HFFc6 (cell line): ENCODE measurements around the gene TRAPPC10. TPM values are rescaled to one million over a fixed set of nuclear protein-coding genes. Genes with fewer than 3 reads are reported as not detected.

ENCODE experiments used
- DNase-seq: peaks from one replicate; pipeline ENCODE4 v3.0.0-alpha.2; 2018
- H3K27ac Mint-ChIP-seq: 2 replicates; pipeline ENCODE4 v1.8.0; 2020; ENCODE audit warnings: mild to moderate bottlenecking, mixed read lengths
- H3K27me3 Mint-ChIP-seq: 2 replicates; pipeline ENCODE4 v1.8.0; 2021; ENCODE audit warnings: mild to moderate bottlenecking, moderate library complexity, mixed read lengths; ENCODE audit not compliant: insufficient read depth
- H3K36me3 Mint-ChIP-seq: 2 replicates; pipeline ENCODE4 v1.8.0; 2021; ENCODE audit warnings: low read depth, mixed read lengths
- H3K4me1 Mint-ChIP-seq: 2 replicates; pipeline ENCODE4 v1.8.0; 2020; ENCODE audit warnings: low read depth, mixed read lengths
- H3K4me3 Mint-ChIP-seq: 2 replicates; pipeline ENCODE4 v1.8.0; 2020; ENCODE audit warnings: mild to moderate bottlenecking, moderate library complexity, mixed read lengths
- H3K9me3 Mint-ChIP-seq: 2 replicates; pipeline ENCODE4 v1.8.0; 2020; ENCODE audit warnings: mild to moderate bottlenecking, mixed read lengths
- total RNA-seq, 6 experiments: library from RNA; stranded (reverse); fragmentation: NEBNext Ultra II Directional; extraction: Animal tissue kit (Norgen Biotek cat#: 25700); gene quantifications; 2 replicates in 1 of 6; 3 replicates in 5 of 6; pipeline ENCODE4 v1.2.3, GENCODE V29; 2021
- TF ChIP-seq, protein P1 (sequence below): fragments of 200-600 bp; sonication (generic); IDR thresholded peaks from 2 replicates; pipeline ENCODE4 v1.5.0; 2021; ENCODE audit warnings: antibody characterized with exemption, mild to moderate bottlenecking

The TRAPPC10 gene
- total RNA-seq, 6 experiments from 2014 or later = 24.1 to 29.4 (median 27.7) TPM

DNA sequence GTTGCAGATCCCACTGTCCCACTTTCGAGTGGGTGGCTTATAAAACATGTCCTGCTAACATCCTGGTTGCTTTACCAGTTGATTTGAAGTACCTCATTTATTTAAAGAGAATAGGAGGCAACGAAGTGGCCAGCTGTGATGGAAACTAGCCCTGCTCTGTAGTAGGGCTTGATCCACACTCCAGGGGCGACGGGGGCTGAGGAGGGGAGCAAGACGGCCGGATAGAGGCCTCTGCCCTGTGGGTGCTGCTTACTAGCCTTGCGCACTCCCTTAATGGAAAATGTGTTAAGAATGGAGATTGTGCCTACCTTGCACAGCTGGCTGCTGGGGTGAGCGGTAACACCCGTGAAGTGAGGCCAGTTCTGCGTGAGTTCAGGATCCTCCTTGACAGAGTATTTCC is 54.0 kb downstream of the TRAPPC10 start:
- no peak overlapping the region for H3K27ac Mint-ChIP-seq
- H3K4me3 Mint-ChIP-seq = no peak overlapping the region
- H3K36me3 Mint-ChIP-seq = peaks cover 6% of the 10 kb centered on the region; the same call in 1 of the 2 replicates
- no peak for DNase-seq
- TF ChIP-seq, protein P1, sequence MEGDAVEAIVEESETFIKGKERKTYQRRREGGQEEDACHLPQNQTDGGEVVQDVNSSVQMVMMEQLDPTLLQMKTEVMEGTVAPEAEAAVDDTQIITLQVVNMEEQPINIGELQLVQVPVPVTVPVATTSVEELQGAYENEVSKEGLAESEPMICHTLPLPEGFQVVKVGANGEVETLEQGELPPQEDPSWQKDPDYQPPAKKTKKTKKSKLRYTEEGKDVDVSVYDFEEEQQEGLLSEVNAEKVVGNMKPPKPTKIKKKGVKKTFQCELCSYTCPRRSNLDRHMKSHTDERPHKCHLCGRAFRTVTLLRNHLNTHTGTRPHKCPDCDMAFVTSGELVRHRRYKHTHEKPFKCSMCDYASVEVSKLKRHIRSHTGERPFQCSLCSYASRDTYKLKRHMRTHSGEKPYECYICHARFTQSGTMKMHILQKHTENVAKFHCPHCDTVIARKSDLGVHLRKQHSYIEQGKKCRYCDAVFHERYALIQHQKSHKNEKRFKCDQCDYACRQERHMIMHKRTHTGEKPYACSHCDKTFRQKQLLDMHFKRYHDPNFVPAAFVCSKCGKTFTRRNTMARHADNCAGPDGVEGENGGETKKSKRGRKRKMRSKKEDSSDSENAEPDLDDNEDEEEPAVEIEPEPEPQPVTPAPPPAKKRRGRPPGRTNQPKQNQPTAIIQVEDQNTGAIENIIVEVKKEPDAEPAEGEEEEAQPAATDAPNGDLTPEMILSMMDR = no peak
- H3K4me1 Mint-ChIP-seq = no peaks in the 10 kb centered on the region
- H3K9me3 Mint-ChIP-seq = no peaks in the 10 kb centered on the region
- peaks cover 3% of the 10 kb centered on the region for H3K27me3 Mint-ChIP-seq

DNA sequence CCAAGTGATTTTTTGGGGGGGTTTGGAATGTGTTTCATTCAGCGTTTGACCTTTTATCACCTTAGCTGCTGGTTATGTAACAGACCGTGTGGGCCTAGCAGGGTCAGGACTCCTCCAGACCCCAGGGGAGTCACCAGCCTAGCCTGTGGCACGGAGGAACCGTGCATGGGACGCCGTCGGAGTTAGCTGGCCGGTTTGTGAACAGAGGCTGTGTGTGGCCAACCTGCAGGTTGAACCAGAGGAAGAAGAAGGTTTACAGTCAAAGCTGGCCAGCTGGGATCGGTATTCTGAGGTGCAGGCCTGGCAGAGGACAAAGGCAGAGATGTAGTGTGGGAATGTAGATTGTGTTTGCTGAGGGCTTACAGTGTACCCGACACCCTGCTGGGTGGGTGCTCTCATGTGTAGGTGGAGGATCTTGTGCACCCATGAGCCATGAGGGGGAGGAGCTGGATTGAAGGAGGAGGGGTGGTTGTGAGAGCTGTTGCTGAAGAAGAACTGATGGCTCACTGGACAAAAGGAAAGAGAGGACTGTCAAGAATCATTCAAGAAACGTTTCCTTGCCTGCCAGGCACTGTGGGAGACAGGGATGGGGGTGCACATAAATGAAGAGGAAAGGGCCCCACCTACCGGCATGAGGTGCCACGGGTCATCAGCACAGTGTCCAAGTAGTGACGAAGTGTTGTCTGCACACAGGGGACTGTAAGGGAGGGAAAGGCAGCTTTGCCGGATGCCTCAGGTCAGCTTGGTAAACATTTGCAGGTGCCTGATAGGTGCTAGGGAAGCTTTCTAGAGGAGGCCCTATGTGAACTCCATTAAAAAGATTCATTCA is 55.1 kb downstream of the TRAPPC10 start:
- Mint-ChIP-seq H3K9me3 (no peaks in the 10 kb centered on the region), H3K4me1 (no peaks in the 10 kb centered on the region), H3K27ac (peak overlapping the region; percentile 4; the same call in 1 of the 2 replicates), H3K27me3 (peaks cover 3% of the 10 kb centered on the region), H3K4me3 (no peak overlapping the region), H3K36me3 (peaks cover 6% of the 10 kb centered on the region; the same call in 1 of the 2 replicates)
- no peak for DNase-seq
- TF ChIP-seq, protein P1 = no peak; the same call in 1 of the 2 replicates

DNA sequence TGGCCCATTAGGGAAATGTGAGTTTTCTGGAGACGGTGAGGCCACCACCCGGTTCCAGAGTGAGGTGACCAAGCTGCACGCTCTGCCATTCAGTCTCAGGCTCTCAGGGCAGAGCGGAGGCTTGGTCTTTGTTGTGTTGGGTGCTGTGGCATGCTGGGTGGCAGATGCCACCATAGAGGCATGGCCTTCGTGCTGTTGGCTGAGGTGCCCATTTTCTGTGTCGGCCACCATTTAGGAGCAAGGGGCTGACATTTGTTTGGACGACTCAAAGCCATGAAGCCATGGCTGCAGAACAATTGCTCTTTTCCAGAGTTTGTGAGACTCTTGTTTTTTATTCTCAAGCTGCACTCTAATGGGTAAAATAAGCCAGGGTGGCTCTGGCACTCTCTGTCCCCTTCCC is 58.3 kb downstream of the TRAPPC10 start:
- Mint-ChIP-seq H3K9me3 (no peaks in the 10 kb centered on the region), H3K27me3 (peaks cover 2% of the 10 kb centered on the region), H3K4me1 (no peaks in the 10 kb centered on the region), H3K27ac (no peak overlapping the region), H3K36me3 (peaks cover 6% of the 10 kb centered on the region; the same call in 1 of the 2 replicates), H3K4me3 (no peak overlapping the region)
- TF ChIP-seq, protein P1 = no peak
- no peak for DNase-seq

DNA sequence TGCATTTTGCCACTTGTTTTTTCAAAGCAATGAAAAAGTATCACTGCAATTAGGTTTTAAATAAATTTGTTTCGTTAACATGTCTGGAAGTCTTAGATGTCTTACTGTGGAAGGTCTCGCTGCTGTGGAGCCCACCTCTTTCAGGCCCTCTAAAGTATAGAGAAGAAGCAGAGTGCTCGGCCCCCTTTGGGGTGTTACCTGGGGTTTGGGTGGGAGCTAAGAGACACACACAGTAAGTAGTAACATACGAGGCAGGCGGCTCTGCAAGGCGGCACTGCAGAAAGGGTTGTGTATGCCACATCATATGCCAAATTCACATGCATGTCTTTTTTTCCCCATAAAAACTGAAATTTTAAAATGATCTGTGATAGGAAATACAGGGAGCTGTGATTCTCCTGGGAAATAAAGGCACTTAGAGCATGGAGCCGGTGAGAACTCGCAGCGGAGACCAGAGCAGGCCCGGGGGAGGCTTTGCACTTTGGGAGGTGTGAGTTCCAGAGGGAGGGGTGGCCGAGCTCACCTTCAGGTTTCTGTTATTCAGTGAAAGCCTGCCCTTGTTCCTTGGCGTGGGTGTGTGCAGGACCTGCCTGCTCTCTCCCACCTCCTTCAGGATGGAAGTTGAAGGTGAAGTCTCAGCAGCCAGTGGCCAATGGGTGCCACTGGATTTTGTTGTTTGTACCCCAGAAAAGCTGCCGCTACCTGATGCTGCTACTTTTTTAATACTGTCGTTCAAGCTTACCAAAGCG is 59.4 kb downstream of the TRAPPC10 start:
- TF ChIP-seq, protein P1 = no peak
- no peak overlapping the region for H3K27ac Mint-ChIP-seq
- H3K36me3 Mint-ChIP-seq = peaks cover 10% of the 10 kb centered on the region; the same call in 1 of the 2 replicates
- no peaks in the 10 kb centered on the region for H3K4me1 Mint-ChIP-seq
- H3K27me3 Mint-ChIP-seq = peaks cover 2% of the 10 kb centered on the region
- no peak overlapping the region for H3K4me3 Mint-ChIP-seq
- H3K9me3 Mint-ChIP-seq = no peaks in the 10 kb centered on the region
- no peak for DNase-seq

DNA sequence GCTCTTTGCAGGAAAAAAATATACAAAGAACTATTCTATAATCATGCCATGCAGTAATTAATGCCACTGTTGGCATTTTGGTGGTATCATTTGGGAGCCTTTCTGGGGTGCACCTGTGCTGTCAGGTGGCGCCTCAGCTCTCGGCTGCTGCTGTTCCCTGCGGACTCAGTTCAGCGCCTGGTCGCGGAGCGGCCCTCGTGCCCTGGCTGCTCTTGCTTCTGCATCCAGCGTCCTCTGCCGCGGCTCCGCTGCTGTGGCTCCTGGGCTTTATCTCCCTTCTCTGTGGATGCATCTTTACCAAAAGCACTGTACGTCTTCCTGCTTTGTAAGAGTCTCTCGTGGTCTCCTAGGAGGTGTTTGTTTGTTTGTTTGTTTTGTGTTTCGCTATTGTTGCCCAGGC is 60.0 kb downstream of the TRAPPC10 start:
- H3K27me3 Mint-ChIP-seq = peaks cover 2% of the 10 kb centered on the region
- H3K27ac Mint-ChIP-seq = no peak overlapping the region
- no peak overlapping the region for H3K4me3 Mint-ChIP-seq
- TF ChIP-seq, protein P1 = no peak
- peaks cover 14% of the 10 kb centered on the region; the same call in 1 of the 2 replicates for H3K36me3 Mint-ChIP-seq
- DNase-seq = no peak
- no peaks in the 10 kb centered on the region for H3K9me3 Mint-ChIP-seq
- no peaks in the 10 kb centered on the region for H3K4me1 Mint-ChIP-seq
